SU-DHL-6 (cell line): ENCODE data around the gene MED8.

Experiments
- EZH2phosphoT487 ChIP-seq: fragments of 200-600 bp; sonication (generic), shearing (Covaris generic); conservative IDR thresholded peaks from 2 replicates; pipeline ENCODE4 v1.6.1; 2018; ENCODE audit warnings: mild to moderate bottlenecking, antibody characterized with exemption, low read length, moderate library complexity, mixed read lengths
- TF ChIP-seq, protein P1 (sequence below): fragments of 200-600 bp; sonication (generic); IDR thresholded peaks from one replicate; pipeline ENCODE4 v1.5.1; 2017; ENCODE audit warnings: antibody characterized with exemption, mild to moderate bottlenecking, low read length, moderate library complexity; ENCODE audit not compliant: insufficient read depth, poor library complexity, severe bottlenecking

DNA sequence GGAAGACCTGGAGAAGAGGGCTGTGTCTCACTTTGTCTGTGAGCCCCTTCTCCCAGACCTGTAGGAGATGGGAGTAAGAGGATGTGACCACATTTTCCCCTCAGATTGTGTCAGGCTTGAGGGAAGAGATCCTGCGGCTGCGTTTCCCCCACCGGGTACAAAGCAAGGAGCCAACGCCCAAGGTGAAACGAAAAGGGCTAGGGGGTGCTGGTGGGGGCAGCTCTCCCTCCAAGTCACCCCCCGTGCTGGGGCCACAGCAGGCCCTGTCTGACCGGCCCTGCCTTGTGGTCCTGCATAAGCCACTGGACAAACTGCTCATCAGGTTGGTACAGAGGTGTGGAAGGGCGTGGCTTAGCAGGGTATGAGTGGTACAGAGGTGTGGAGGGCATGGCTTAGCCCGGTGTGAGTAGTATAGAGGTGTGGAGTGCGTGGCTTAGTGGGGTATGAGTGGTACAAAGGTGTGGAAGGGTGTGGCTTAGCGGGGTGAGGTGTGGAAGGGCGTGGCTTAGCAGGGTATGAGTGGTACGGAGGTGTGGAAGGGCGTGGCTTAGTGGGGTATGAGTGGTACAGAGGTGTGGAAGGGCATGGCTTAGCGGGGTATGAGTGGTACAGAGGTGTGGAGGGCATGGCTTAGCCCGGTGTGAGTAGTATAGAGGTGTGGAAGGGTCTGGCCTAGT is 33.5 kb upstream of the MED8 start:
- TF ChIP-seq, protein P1, sequence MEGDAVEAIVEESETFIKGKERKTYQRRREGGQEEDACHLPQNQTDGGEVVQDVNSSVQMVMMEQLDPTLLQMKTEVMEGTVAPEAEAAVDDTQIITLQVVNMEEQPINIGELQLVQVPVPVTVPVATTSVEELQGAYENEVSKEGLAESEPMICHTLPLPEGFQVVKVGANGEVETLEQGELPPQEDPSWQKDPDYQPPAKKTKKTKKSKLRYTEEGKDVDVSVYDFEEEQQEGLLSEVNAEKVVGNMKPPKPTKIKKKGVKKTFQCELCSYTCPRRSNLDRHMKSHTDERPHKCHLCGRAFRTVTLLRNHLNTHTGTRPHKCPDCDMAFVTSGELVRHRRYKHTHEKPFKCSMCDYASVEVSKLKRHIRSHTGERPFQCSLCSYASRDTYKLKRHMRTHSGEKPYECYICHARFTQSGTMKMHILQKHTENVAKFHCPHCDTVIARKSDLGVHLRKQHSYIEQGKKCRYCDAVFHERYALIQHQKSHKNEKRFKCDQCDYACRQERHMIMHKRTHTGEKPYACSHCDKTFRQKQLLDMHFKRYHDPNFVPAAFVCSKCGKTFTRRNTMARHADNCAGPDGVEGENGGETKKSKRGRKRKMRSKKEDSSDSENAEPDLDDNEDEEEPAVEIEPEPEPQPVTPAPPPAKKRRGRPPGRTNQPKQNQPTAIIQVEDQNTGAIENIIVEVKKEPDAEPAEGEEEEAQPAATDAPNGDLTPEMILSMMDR = no peak
- no peak for TF ChIP-seq EZH2phosphoT487
